Measurements from ENCODE around the gene PTPN3.

DNA sequence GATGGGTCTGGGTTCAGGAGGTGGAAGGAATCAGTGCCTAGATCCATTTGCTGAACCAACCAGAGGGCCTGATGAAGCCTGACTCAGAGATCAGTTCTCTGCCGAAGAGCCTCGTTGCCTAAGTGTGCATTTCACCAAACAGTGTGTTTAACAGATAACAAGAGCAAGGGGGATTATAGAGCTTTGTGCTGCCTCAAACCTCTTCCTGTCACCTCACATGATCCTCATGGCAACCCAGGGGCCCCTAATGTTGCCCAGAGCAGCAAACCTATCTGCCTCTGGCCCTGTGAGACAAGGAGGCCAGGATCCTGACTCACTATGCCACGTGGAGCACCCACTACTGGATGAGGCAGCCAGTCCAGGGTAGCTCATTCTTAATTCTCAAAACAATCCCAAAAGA lies 110.9 kb downstream of the PTPN3 start:
- TF ChIP-seq TAF1 (IDR thresholded peaks at IDR 0.05; ENCODE audit: borderline replicate concordance, low read depth, low read length) (no peak), POLR2A (IDR thresholded peaks at IDR 0.05; ENCODE audit: low read depth, low read length) (no peak), POLR2AphosphoS5 (IDR thresholded peaks at IDR 0.05; ENCODE audit: low read depth, low read length) (no peak)

All from GM12892 (cell line).